Measurements from ENCODE around the gene LAMB4.

LAMB4 gene

DNA sequence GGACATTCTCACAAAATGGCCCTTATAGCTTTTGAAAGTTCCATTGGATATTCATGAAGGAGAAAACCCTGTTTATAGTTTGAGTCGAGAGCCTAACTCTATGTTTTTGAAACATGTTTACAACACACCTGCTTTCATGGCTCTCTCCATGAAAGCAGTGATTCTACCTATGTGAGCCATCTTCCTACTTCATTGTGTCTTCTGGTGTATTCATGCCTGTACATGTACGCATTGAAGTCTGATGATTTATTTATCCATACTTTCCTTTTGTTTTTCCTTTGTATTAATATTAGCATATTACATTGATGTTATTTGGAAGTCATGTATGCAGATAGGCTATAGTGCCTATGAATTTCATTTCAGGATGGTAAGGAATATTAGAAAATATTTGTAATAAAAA is 58.0 kb downstream of the LAMB4 start:
- H3K4me1 ChIP-seq (ENCODE audit: control insufficient read depth, low read length), result no peaks in the 10 kb centered on the region
- no peak overlapping the region for H3K27ac ChIP-seq (ENCODE audit: low read depth, low read length)
- H3K4me3 ChIP-seq (ENCODE audit: low read length), result no peak overlapping the region
- H4K20me1 ChIP-seq (ENCODE audit: control insufficient read depth, insufficient read depth, low read depth, low read length), result no peaks in the 10 kb centered on the region
- no peak overlapping the region for H3K4me2 ChIP-seq (ENCODE audit: low read length)
- TF ChIP-seq, protein P1, sequence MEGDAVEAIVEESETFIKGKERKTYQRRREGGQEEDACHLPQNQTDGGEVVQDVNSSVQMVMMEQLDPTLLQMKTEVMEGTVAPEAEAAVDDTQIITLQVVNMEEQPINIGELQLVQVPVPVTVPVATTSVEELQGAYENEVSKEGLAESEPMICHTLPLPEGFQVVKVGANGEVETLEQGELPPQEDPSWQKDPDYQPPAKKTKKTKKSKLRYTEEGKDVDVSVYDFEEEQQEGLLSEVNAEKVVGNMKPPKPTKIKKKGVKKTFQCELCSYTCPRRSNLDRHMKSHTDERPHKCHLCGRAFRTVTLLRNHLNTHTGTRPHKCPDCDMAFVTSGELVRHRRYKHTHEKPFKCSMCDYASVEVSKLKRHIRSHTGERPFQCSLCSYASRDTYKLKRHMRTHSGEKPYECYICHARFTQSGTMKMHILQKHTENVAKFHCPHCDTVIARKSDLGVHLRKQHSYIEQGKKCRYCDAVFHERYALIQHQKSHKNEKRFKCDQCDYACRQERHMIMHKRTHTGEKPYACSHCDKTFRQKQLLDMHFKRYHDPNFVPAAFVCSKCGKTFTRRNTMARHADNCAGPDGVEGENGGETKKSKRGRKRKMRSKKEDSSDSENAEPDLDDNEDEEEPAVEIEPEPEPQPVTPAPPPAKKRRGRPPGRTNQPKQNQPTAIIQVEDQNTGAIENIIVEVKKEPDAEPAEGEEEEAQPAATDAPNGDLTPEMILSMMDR (IDR thresholded peaks at IDR 0.05; ENCODE audit: low read depth, low read length, poor library complexity, severe bottlenecking), result no peak
- TF ChIP-seq EZH2phosphoT487 (IDR thresholded peaks at IDR 0.05; ENCODE audit: borderline replicate concordance, low read length), result no peak
- H3K36me3 ChIP-seq (ENCODE audit: control insufficient read depth, low read length), result no peaks in the 10 kb centered on the region
- no peaks in the 10 kb centered on the region for H3K9me3 ChIP-seq (ENCODE audit: control insufficient read depth, insufficient read depth, low read length)
- no peaks in the 10 kb centered on the region for H3K79me2 ChIP-seq (ENCODE audit: control insufficient read depth, low read length)
- H3F3A ChIP-seq (ENCODE audit: control insufficient read depth, insufficient read depth), result no peaks in the 10 kb centered on the region
- H3K9me2 ChIP-seq (replicated peaks; ENCODE audit: control insufficient read depth, low read length), result no peaks in the 10 kb centered on the region
- H3K27me3 ChIP-seq (ENCODE audit: control insufficient read depth, low read length), result peaks cover 7% of the 10 kb centered on the region; the same call in 1 of the 2 replicates

DNA sequence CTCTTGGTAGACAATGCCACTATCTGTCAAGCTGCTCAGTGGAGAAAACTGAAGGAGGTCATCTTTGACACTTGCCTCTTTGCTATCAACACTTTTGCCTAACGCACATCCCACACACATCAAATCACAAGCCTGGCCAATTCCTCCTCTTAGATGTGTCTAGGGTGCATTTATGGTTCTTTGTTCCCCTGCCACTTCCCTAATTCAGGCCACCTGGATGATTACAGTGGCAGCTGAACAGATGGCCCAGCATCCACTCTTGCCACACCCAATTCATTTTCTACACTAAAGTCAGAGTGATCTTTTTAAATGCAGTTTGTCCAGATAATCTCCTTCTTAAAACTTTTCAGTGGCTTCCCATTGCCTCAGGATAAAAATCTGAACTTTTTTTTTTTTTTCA is 58.6 kb downstream of the LAMB4 start:
- Histone ChIP-seq H3K27me3 (ENCODE audit: control insufficient read depth, low read length) (peaks cover 7% of the 10 kb centered on the region; the same call in 1 of the 2 replicates), H3K9me3 (ENCODE audit: control insufficient read depth, insufficient read depth, low read length) (no peaks in the 10 kb centered on the region), H3K79me2 (ENCODE audit: control insufficient read depth, low read length) (no peaks in the 10 kb centered on the region), H3F3A (ENCODE audit: control insufficient read depth, insufficient read depth) (no peaks in the 10 kb centered on the region), H3K9me2 (replicated peaks; ENCODE audit: control insufficient read depth, low read length) (no peaks in the 10 kb centered on the region), H3K4me2 (ENCODE audit: low read length) (no peak overlapping the region), H3K36me3 (ENCODE audit: control insufficient read depth, low read length) (no peaks in the 10 kb centered on the region), H3K27ac (ENCODE audit: low read depth, low read length) (no peak overlapping the region), H4K20me1 (ENCODE audit: control insufficient read depth, insufficient read depth, low read depth, low read length) (no peaks in the 10 kb centered on the region), H3K4me3 (ENCODE audit: low read length) (no peak overlapping the region), H3K4me1 (ENCODE audit: control insufficient read depth, low read length) (no peaks in the 10 kb centered on the region)
- TF ChIP-seq EZH2phosphoT487 (IDR thresholded peaks at IDR 0.05; ENCODE audit: borderline replicate concordance, low read length), result no peak
- TF ChIP-seq, protein P1 (IDR thresholded peaks at IDR 0.05; ENCODE audit: low read depth, low read length, poor library complexity, severe bottlenecking), result no peak

DNA sequence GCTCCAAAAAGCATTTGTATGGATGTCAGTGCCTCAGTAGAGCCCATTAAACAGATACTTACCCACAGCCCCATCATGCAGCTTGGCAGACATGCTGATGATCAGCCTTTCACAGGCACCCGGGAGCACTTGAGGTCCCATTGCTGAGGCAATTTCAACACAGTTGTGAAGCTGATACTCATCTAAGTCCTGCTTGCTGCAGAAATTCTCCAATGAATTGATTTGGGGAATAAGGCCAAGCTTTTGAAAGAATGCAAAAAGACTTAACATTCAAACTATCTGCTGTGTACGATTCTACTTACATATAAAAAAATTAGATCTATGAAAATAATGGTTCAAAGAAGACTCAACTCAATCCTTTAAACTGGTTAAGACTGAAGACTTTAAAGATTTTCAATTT is 60.5 kb downstream of the LAMB4 start:
- Histone ChIP-seq H3K36me3 (ENCODE audit: control insufficient read depth, low read length) (no peaks in the 10 kb centered on the region), H3K27ac (ENCODE audit: low read depth, low read length) (no peak overlapping the region), H3F3A (ENCODE audit: control insufficient read depth, insufficient read depth) (no peaks in the 10 kb centered on the region), H3K79me2 (ENCODE audit: control insufficient read depth, low read length) (no peaks in the 10 kb centered on the region), H4K20me1 (ENCODE audit: control insufficient read depth, insufficient read depth, low read depth, low read length) (no peaks in the 10 kb centered on the region), H3K4me3 (ENCODE audit: low read length) (no peak overlapping the region), H3K4me1 (ENCODE audit: control insufficient read depth, low read length) (no peaks in the 10 kb centered on the region), H3K4me2 (ENCODE audit: low read length) (no peak overlapping the region), H3K9me3 (ENCODE audit: control insufficient read depth, insufficient read depth, low read length) (no peaks in the 10 kb centered on the region), H3K9me2 (replicated peaks; ENCODE audit: control insufficient read depth, low read length) (no peaks in the 10 kb centered on the region), H3K27me3 (ENCODE audit: control insufficient read depth, low read length) (peaks cover 7% of the 10 kb centered on the region; the same call in 1 of the 2 replicates)
- TF ChIP-seq, protein P1 (IDR thresholded peaks at IDR 0.05; ENCODE audit: low read depth, low read length, poor library complexity, severe bottlenecking), result no peak
- TF ChIP-seq EZH2phosphoT487 (IDR thresholded peaks at IDR 0.05; ENCODE audit: borderline replicate concordance, low read length), result no peak
